NCI-H2029 treated with DMSO at 0.1 percent for 48 hours (cell line): ENCODE results near the gene C14orf132.
"Not testable (repeated sequence)": the region's sequence is repeated elsewhere in the genome, so short reads cannot be mapped to it uniquely, and the experiment has no call there.

Experiments used
- DNase-seq: peaks from one replicate; lab custom pipeline; 2025; lab: John Stamatoyannopoulos, UW

The C14orf132 gene

GRCh38 chr14:96038920-96039632 is at the start of gene C14orf132:
TSS of gene C14orf132 (plus strand) at chr14:96039362. CDS start at chr14:96039501, 139 bp downstream.
- DNase-seq: no peak

GRCh38 chr14:95993768-95994592 is 45.2 kb upstream of the C14orf132 start:
- peak; percentile 30 for DNase-seq

- DNase-seq: no peak
Observed at GRCh38 chr14:95994593-95994928, 44.6 kb upstream of the C14orf132 start.

- no peak for DNase-seq
Observed at GRCh38 chr14:95998656-95999055, 40.5 kb upstream of the C14orf132 start.

- no peak for DNase-seq
Observed at GRCh38 chr14:96001866-96002497, 37.2 kb upstream of the C14orf132 start.

- no peak for DNase-seq
Observed at GRCh38 chr14:96002498-96002884, 36.7 kb upstream of the C14orf132 start.

GRCh38 chr14:96011131-96011530 is 28.0 kb upstream of the C14orf132 start:
- DNase-seq: no peak

GRCh38 chr14:96011607-96012006 is 27.6 kb upstream of the C14orf132 start:
- DNase-seq: no peak

- not testable (repeated sequence) for DNase-seq
Observed at GRCh38 chr14:96012757-96013156, 26.4 kb upstream of the C14orf132 start.

GRCh38 chr14:96014176-96014575 is 25.0 kb upstream of the C14orf132 start:
- DNase-seq: no peak

- peak; percentile 59 for DNase-seq
Observed at GRCh38 chr14:96016501-96017160, 22.5 kb upstream of the C14orf132 start.

GRCh38 chr14:96017882-96018281 is 21.3 kb upstream of the C14orf132 start:
- no peak for DNase-seq

GRCh38 chr14:96027431-96028355 is 11.5 kb upstream of the C14orf132 start:
- DNase-seq: no peak

GRCh38 chr14:96029089-96029645 is 10.0 kb upstream of the C14orf132 start:
- no peak for DNase-seq

- DNase-seq: no peak
Observed at GRCh38 chr14:96030108-96030760, 8.9 kb upstream of the C14orf132 start.

- DNase-seq: no peak
Observed at GRCh38 chr14:96031691-96032090, 7.5 kb upstream of the C14orf132 start.

- DNase-seq: no peak
Observed at GRCh38 chr14:96035456-96035855, 3.7 kb upstream of the C14orf132 start.

GRCh38 chr14:96037891-96038557 is 1.1 kb upstream of the C14orf132 start:
- no peak for DNase-seq

GRCh38 chr14:96038558-96038919 is 623 bp upstream of the C14orf132 start:
- DNase-seq: no peak
